ENCODE measurements around the gene GOLGA1.

DNA sequence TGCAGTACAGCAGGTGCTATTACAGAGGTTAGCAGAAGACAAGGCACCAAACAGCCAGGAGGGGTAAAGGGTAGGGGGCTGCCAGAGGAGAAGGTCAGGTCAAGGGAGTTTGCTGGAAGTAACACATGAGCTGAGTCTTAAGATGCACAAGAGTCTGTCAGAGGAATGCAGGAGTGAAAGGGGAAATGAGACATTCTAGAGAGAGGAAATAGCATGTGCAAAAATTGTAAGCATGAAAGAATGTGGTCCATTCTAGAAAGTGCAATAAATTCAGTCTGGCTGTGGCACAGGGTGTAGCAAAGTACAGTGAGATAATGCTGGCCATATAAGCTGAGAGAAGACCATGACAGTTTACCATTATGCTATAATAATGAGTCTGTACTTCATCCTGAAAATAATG is 6.6 kb downstream of the GOLGA1 start:
- TF ChIP-seq SPI1 (IDR thresholded peaks at IDR 0.05; ENCODE audit: borderline replicate concordance, insufficient read depth, low read depth, low read length) (peak; percentile 84), HDAC2 (IDR thresholded peaks at IDR 0.05) (no peak)
- TF ChIP-seq, protein P1, sequence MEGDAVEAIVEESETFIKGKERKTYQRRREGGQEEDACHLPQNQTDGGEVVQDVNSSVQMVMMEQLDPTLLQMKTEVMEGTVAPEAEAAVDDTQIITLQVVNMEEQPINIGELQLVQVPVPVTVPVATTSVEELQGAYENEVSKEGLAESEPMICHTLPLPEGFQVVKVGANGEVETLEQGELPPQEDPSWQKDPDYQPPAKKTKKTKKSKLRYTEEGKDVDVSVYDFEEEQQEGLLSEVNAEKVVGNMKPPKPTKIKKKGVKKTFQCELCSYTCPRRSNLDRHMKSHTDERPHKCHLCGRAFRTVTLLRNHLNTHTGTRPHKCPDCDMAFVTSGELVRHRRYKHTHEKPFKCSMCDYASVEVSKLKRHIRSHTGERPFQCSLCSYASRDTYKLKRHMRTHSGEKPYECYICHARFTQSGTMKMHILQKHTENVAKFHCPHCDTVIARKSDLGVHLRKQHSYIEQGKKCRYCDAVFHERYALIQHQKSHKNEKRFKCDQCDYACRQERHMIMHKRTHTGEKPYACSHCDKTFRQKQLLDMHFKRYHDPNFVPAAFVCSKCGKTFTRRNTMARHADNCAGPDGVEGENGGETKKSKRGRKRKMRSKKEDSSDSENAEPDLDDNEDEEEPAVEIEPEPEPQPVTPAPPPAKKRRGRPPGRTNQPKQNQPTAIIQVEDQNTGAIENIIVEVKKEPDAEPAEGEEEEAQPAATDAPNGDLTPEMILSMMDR (IDR thresholded peaks at IDR 0.05 in 2 of 3, conservative IDR thresholded peaks at IDR 0.05 in 1 of 3; ENCODE audit: control insufficient read depth in 2 of 3, extremely low read depth in 1 of 3, insufficient read depth in 1 of 3, low read depth in 3 of 3, low read length in 3 of 3): no peak
